GM12892 (cell line): Measurements from ENCODE around the gene MEOX1.

Source experiments
- DNase-seq: peaks from one replicate; pipeline ENCODE4 v3.0.0; 2011; ENCODE audit not compliant: insufficient read length
- FAIRE-seq: peaks from 2 replicates; lab custom pipeline; 2011; peaks lifted over from hg19 to GRCh38; lab: Jason Lieb, UNC
- POLR2A ChIP-seq: IDR thresholded peaks from 2 replicates; pipeline ENCODE4 v1.6.1; 2011; ENCODE audit warnings: low read depth, low read length, control low read depth
- POLR2AphosphoS5 ChIP-seq: IDR thresholded peaks from 2 replicates; pipeline ENCODE4 v1.6.1; 2011; ENCODE audit warnings: low read depth, low read length, control low read depth
- TAF1 ChIP-seq: IDR thresholded peaks from 2 replicates; pipeline ENCODE4 v1.6.1; 2011; ENCODE audit warnings: low read depth, mild to moderate bottlenecking, control low read depth, low read length, borderline replicate concordance

Gene MEOX1

DNA sequence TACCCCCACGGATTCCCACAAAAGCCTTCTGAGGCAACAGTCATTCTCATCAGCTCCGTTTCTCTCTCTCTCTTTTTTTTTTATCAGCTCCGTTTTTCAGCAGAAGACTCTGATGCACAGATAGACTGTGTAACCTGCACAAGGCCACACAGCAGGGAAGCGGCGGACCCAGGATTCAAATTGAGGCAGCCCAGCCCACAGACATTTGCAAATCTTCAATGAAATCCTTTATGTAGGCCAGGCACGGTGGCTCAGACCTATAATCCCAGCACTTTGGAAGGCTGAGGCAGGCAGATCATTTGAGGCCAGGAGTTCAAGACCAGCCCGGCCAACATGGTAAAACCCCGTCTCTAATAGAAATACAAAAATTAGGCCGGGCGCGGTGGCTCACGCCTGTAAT, 2.4 kb upstream of the MEOX1 start:
- FAIRE-seq, result no peak
- TF ChIP-seq POLR2AphosphoS5 (no peak), TAF1 (no peak), POLR2A (no peak)

DNA sequence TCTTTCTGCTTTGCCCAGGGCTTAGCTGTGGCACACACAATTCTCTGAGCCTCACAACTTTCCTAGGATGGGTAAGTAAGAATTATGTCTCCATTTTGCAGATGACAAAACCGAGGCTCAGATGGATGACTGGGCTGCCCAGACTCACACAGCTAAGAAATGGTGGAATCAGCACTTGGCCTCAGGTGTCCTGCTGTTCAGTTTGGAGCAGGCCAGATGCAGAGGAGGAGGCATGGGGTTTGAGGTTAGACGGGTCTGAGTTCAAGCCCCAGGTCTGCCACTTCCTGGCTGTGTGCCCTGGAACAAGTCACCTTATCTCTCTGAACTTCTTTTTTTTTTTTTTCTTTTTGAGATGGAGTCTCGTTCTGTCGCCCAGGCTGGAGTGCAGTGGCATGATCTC, 1.7 kb upstream of the MEOX1 start:
- DNase-seq (no peak), FAIRE-seq (no peak)
- no peak for TF ChIP-seq POLR2AphosphoS5
- no peak for TF ChIP-seq POLR2A
- no peak for TF ChIP-seq TAF1

More for the DNA sequence above, 2.4 kb upstream of the MEOX1 start:
- no peak for DNase-seq

DNA sequence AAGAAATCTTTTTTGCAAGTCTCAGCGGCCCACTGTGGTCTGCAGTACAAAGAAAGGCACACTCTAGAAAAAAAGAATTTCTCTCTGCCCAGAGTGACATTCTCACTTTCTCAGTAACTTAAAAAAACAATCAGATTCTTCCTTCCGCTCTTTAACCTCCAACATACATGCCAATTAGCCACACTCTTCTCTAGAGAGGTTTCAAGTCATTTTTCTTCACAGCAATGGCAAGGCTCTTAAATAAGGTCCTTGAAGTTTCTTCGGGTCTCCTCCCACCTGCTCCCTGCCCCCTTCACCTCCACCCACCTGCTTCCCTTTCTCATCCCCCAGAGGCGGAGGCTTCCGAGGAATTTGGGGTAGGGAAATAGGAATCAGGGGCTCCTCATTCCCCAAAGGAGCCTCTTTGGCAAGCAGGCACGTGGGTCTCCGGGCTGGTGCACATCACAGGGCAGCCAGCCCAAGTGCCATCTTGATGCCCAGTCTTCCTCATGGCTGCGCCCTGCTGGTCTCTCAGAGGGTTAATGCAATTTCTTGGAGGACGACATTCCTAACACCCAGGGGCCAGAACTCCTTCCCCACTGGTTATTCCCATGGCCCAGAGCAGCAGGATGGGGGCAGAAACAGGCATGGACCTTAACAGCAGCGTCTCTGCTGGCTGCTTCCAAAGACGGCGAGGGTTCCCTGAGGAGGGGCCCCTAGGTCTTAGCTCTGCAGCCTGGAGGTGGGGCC, 855 bp upstream of the MEOX1 start:
- FAIRE-seq (peak; percentile 9), DNase-seq (no peak)
- TF ChIP-seq POLR2A (no peak), TAF1 (no peak), POLR2AphosphoS5 (no peak)

DNA sequence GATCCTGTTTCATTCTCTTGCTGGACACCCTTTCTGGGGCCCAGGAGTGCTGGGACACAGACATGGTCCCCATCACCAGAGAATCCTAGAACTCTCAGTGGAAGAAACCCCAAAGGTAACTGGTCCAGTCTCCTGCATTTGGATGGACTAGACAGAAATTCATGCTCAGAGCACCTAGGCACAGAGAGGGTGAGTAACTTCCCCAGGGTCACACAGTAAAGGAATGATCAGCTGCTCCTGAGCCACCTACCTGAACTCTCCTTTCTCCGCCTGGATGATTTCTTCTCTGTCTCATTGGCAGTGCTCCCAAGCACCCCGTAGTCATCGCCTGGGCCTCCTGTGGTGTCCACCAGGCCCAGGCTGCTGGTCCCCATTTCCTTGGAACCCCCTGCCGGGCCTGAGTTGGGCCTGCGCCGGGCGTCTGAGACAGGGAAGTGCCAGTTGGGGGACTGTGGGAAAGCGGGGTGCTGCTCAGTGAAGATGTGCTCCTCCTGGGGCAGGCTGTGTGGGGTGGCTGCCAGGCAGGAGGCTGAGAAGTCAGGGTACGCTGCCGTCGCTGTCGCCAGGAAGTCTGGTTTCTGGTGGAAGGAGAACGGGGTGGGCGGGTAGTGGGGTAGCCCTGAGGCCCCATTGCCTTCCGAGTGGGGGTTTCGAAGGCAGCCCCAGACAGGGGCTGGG, 767 bp downstream of the MEOX1 start:
- FAIRE-seq (no peak), DNase-seq (no peak)
- TF ChIP-seq POLR2A, result no peak
- TF ChIP-seq TAF1, result no peak
- TF ChIP-seq POLR2AphosphoS5, result no peak

DNA sequence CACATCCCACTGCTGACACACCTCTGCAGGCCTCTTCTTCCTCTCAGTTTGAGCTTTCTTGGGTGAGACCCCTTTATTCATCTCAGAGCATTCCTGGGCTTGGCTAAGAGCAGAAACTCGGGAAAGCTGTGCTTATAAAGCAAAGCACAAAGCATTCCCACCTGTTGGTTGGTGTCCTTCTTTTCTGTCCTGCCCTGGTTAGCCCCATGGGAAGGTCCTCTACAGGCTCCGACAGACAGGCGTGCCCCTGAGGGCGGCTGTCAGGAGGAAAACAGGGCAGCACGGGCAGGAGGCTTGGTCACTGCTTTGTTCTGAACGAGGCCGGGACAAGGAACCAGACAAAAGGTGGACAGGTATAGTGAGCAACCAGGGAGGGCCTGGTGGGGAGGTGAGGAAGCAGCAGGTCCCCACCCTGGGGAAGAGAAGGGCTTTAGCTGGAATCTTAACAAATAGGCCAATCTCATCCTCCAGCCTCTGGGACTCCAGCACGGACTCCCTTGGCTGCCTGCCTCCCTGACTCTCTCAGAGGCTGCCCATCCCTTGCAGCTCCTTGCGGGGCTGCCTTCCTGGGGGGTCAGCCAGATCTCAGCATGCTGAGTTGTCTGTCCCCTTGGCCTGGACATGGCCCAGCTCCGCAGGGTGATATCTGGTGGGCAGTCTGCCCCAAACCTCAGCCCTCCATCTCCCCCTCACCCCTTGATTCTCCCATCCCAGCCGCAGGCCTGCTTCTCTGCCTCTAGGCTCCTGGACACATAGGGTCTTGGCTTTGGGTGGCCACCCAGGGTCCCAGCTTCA, 1.7 kb downstream of the MEOX1 start:
- FAIRE-seq (no peak), DNase-seq (no peak)
- TF ChIP-seq TAF1 (no peak), POLR2A (no peak), POLR2AphosphoS5 (no peak)

DNA sequence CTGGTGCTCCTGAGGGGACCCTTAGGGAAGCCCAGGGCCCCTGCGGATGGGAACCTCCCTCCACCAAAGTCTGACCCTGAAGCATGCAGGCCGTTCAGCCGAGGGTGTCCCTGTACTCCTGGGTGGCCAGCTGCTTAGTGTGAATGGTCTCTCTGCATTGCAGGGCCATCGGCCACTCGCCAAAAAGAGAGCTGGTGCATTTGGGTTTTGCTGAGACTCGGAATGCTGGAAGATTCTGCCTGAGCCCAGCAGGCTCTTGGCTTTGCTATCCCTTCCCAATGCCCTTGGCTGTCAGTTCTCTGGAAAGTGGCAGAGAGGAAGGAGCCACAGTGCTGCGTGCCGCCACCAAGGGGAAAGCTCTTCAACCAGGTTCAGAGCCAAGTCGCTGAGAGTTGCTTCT, 2.8 kb downstream of the MEOX1 start:
- TF ChIP-seq TAF1 (no peak), POLR2A (no peak)
- FAIRE-seq (no peak), DNase-seq (no peak)

DNA sequence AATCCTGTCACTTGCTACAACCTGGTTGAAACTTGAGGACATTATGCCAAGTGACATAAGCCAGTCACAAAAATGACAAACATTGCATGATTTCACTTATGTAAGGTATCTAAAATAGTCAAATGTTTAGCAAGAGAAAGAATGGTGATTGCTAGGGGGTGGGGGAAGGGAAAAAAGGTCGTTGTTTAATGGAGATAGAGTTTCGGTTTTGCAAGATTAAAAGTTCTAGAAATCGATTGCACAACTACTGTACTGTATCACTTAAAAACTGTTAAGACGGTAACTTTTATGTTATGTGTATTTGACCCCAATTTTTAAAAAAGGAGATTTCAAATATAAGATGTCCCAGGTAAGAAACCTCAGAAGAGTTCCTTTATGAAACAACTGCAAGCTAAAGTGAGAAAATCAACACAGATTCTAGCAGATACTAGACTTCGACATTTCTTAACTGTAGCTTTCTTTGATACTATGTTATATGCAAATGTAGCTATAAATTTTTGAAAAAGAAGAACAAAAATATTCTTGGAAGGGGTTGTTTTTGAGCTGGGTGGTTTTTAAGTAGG, 5.9 kb downstream of the MEOX1 start:
- no peak for FAIRE-seq
- no peak for TF ChIP-seq POLR2A
- no peak for TF ChIP-seq TAF1
- TF ChIP-seq POLR2AphosphoS5, result no peak
- DNase-seq, result no peak

DNA sequence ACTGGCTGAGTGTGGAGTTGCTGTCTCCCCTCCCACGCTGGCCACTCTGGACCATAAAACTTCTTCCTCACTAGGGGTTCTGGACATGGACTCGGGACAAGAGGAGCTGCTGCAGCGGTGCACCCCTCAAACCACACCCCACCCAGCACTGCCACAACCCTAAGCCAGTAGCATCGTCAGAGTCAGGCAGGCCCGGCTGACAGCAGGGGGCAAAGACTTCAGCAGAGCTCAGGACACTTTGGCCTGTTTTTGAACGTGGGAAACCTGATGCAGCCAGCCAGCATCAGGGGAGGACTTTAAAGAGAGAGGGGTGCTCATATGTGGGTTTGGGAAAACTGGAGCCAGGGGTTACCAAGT, 9.6 kb downstream of the MEOX1 start:
- no peak for DNase-seq
- no peak for FAIRE-seq
- TF ChIP-seq TAF1, result no peak
- TF ChIP-seq POLR2AphosphoS5, result no peak
- no peak for TF ChIP-seq POLR2A

DNA sequence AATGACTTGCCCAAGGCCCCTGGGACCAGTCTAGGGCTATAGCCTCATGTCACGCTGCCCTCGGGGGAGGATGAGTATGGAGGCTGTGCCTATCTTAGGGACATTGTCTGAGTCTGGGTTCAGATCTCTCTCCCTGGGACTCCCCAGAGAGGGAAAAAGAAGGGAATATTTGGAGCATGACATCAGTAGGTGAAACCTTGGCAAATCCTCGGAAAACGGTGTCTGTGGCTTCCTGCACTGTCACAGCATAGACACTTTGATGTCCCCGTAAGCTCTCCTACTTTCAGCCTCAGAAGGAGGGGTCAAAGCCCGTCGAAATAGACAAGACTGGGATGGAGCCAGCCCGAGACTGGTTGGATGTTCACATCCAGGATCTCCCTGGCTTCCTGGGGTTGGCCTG, 11.3 kb downstream of the MEOX1 start:
- no peak for TF ChIP-seq POLR2AphosphoS5
- no peak for TF ChIP-seq POLR2A
- TF ChIP-seq TAF1, result no peak
- DNase-seq, result no peak
- FAIRE-seq, result no peak

DNA sequence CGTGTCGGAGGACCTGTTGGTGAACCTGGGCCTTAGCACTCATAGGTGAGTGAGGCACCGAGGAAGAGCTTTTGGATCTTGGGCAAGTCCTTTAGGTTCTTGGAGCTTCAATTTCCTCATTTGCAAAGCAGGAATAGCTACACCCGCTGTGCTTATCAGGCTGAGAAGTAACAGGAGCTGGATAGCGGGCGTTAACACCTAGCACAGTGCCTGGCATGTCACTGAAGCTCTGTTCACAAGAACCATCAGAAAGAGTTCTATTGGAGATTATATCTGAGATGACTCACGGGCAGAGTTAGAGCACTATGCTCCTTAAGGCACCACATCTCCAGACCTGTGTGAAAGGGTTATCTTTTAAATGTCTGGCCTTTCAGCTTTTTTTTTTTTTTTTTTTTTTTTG, 12.8 kb downstream of the MEOX1 start:
- DNase-seq (no peak), FAIRE-seq (no peak)
- TF ChIP-seq POLR2A (no peak), POLR2AphosphoS5 (no peak)

DNA sequence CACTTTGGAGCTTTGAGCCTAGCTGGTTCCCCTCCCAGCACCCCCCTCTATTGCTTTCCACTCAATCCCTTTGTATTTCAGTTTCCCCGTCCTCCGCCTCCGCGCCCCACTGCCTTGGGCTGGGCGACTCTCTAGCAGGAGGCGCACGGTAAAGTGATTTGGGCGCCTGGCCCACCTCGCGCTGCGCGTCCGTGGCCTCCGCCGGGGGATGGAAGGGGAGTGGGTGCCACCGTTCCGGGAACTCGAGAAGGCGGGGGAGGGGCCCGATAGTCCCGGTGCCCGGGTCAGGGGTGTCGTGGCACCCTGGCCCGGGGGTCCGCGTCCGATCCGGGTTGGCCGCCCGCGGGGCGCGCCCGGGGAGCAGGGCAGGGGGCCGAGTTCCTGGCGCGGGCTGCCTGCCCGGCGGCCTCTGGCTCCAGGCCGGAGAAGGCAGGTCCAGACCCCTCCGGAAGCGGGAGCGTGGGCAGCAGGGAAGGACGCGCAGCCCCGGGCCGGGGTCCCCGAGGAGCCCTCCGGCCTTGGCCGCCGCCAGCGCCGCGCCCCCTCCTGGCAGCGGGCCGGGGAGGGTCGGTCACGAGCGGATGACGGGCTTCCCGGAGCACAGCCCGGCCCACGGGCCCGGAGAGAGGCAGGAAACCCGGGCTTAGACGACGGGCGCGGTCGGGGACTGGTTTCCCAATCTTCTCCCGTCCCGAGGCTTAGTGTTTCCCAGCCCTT, 15.8 kb downstream of the MEOX1 start:
- DNase-seq (no peak), FAIRE-seq (no peak)
- TF ChIP-seq POLR2AphosphoS5 (no peak), POLR2A (no peak), TAF1 (no peak)
